HG02642 (cell line): ENCODE data around the gene APOA1.

ENCODE experiments used
- ATAC-seq: cut with Tn5 transposase; IDR thresholded peaks from one replicate; pipeline ENCODE4 v1.9.1; 2021; ENCODE audit warnings: mild to moderate bottlenecking; ENCODE audit not compliant: unreplicated experiment, poor library complexity

The APOA1 gene

DNA sequence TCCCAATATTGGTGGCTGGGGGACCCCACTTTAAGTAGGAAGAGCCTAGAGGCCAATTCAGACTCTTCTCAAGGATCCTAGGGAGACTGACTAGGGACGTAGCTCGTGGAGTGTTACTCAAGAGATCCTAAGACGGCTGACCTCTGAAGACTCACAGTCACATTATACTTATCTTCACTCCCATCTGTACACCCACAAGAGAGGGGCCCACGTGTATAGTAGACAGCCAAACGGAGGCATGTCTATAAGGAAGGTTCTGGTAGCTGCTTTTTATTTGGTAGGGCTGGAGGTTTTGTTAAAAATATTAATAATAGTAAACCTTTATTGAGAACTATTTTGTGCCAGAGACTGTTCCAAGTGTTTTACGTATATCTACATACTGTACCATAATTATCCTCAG, 22.9 kb upstream of the APOA1 start:
- ATAC-seq, result no peak

DNA sequence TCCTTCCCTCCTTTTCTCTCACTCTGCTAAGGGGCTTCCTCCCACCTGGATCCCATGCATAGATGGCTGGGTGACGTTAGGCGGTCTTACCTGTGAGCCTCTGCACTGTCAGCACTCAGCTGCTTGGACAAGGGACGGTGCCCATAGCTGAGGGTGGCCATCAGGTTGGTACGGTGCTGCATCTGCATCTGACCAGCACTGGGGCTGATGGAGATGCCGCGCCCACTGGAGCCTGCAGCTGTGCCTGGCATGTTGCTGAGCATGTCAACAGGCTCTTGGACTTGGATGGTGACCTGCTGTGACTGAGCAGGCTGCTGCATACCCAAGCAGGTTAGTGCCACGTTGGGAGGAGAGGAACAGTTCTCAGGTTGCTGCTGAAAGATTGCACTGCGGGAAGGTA, 21.8 kb upstream of the APOA1 start:
- no peak for ATAC-seq

DNA sequence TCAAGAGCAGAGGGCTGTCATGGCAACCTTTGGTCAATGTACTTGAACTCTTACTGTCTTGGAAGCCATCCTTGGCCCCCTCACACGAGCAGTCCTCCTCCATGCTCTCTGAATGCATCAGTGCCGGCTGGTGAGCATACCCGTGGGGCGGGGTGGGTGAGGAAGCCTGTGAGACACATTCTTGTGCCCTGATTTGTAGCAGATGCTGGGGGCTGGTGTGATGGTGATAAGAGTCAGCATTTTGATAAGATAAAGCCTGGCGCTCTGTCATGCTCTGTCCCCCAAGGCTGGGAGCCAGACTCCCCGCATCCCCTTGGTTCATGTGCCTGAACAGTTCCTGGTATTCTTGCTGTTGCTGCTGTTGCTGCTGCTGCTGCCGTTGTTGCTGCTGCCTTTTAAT, 20.5 kb upstream of the APOA1 start:
- no peak for ATAC-seq

DNA sequence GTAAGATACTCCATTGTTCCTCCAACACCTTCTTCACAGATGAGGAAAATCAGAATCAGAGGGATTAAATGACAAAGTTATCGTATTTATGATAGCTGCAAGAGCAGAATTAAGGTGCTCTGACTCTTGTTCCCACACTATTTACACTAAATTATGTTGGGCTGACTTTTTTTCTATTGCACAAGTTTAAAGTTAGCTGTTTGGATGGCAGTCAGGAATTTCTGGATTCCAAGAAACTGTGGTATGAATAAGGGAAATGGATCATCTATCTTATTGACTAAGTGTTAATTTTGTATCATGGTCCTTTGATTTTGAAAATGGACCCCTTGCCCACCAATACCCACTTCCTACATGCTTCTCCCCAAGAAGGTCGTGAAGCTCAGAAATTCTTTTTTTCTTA, 19.9 kb upstream of the APOA1 start:
- ATAC-seq, result no peak

DNA sequence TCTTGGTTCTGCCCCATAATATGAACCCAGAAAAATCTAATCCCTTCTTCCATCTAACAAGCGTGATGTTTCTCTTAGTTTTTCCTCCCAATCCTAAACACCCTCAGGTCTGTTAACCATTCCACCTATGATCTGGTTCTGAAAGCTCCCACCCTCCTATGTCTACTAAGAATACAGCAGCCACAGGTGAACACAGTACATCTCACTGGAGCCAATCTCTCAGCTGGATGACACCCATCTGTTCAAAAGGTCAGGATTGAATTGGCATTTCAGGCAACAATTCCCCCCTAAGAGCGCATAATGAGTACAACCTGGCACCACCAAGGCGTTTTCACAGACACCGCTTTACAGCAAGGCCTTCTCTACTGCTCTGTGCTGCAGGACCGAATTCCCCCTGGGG, 19.0 kb upstream of the APOA1 start:
- ATAC-seq, result no peak

DNA sequence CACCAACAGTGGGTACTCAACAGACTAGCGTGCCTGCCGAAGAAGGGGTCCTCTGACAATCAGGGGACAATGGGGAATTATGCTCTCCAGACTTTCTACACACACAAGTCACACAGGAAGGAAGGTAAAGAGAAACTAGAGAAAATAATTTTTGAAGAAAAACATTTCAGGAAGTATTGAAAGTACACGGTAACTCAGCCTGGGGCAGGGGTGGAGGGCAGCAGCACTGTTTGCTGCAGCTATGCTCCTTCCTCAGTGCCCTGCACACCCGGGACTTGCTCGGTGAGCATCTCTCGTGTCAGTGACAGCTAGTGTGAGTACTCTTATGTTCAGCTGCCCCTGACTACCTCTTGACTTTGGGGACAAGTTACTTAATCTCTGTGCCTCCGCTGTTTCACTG, 18.0 kb upstream of the APOA1 start:
- no peak for ATAC-seq

DNA sequence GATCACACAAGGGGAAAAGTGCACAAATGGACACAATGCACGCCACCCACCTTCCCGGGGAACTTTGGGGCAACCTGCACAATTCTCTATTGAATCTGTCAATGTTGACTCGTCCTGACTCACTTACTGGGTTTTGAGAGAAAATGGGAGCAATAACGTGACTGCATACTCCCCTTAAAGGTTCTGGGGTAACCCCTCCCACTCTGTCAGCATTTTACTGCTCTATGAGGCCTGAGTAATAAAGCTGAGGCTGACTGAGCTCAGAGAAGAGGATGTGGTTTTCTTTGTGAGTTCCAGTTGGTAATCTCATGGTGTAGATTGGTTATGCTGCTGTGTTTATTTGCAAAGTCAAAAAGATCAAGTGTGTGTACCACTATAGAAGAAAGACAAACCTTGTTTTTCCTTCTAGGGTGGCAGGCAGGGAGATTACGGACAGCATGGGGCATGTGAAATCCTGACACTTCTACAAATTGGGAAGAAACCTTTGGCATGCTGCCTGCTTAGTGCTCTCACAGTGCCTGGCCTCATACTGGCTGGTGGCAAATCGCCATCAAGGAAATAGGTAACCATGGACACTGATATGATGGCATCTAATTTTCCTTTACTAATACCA, 16.1 kb upstream of the APOA1 start:
- ATAC-seq, result peak; percentile 93

DNA sequence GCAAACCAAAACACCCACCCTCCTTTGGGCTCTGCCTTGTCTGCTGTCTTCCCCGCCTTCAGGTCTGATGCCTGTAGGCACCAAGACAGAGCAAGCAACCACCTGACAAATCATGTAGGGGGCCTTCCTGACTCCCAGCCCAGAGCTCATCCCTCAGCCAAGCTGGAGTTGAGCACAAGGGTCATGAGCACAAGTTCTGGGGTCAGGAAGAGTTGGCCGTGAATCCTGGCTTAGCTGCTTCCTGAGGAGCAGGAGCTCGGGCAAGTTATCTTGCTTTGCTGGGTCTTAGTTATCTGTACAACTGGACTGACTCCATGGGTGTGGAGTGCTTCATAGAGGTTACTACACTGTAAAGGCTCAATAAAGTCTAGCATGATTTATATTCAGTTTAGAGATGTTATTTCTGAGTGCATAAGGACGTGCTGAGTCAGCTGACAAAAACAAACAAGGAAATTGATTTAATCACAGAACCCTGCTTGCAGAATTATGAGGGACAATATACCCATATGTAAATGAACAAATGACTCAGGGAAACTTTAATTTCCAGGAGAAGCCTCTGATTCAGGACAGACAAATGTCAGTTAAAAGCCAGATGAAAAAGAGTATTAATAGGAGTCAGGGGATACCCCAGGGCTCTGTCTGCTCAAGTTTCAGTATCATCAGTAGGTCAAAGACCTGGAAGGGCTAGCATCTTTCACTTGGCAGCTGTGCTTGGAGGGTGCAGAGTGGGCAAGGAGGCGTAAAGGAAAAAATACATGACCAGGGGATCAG, 15.0 kb upstream of the APOA1 start:
- no peak for ATAC-seq

DNA sequence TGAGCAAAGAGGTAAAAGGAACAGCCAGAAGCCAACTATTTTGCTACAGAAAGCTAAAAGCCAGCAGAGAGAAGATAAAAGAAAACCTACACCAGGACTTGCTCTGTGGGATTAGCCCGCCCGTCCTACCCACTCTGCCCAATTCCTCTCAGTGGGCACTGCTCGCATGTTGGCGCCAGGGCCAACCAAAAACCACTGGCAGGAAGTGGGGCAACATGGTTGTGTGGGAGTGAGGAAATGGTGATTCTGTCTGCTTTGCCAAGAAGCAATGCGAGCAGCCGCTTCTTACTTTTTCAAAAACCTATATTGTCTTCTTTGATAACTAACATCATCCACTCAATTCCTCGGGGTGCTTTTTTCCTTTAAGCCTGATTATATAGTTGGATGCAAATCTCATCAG, 14.2 kb upstream of the APOA1 start:
- no peak for ATAC-seq

DNA sequence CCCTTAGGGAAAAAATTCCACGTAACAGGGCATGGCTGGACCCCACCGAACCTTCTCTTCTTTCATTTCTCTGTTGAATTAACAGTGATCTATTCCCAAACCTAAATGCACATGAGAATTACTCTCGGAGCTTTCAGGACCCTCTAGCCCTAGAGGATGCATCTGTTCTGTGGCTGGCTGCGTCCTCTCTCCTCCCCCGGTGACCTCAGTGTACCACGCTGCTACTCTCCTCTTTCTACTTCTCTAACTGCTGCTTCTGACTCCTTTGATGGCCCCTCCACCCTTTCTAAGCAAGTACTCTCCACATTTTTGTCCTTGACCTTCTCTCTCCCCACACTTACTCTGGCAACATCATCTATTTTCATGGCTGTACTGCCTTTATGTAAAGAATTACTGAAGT, 12.1 kb upstream of the APOA1 start:
- no peak for ATAC-seq

DNA sequence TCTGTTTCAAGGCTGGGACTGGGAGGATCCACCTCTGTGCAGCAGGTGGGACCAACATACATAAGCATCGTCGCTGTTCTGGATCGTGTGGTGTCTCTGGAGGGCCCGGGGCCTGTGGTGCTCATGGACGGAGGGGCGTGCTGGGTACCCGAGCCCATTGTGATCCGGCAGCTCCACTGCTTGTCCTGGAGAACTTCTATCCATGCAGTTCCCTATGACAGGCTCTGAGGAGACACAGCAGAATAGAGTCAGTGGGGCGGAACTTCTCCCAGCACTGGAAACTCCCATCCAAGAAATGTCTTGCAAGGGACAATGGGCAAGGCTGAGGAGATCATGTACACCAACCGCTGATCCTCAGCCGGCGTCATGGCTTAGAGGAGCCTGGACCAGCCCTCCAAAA, 11.6 kb upstream of the APOA1 start:
- ATAC-seq, result no peak

DNA sequence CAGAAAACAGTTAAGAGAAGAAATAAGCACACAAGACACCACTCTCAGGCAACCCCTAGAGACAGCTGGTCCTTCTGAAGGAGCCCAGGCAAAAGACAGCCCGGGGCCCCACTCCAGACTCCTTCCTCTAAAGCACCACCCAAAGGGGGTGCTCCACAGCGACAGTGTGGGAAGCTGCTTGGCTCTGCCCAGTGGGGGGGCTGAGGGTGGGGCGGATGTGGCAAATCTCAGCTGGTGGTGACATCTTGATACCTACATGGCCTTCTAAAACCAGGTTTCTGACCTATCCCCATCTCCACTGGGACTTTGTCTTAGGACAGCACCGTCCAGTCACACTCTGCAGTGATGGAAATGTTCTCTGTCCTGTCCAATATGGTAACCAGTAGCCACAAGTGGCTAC, 10.2 kb upstream of the APOA1 start:
- ATAC-seq, result no peak

DNA sequence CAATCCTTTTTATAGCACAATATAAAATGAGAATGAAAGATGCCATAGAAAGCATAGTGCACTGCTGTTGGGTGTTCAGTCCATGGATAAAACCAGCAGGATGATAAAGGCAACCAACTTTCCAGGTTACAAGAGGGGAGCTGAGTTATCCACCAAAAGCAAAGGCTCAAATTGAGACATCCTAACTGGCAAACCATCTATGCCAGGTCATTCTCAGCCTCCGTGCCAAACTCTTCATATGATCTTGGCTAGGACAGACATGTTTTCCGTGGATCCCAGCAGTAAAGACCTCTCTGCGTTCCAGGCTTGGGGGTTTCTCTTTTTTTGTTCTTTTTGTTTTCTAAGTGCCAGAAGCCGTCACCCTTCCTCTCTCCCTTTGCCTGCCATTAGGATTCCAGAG, 7.3 kb upstream of the APOA1 start:
- ATAC-seq, result no peak

DNA sequence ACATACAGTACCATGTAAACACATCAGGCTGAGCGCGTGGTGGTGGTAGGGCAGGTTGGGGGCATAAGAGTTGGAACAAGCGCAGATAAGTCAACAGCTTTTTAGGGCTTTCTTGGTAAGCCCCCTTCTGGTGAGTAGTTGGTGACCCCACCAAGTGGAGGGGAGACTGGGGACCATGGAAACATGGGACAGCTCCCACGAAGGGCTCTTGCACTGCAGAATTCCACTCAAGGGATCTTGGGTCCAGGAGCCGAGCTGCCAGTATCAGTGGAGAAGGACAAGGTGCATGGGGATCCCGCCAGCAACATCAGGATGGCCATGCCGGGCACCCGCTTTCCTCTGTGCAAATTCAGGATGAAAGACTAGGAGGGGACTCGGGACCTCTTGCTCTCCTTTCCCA, 6.2 kb upstream of the APOA1 start:
- ATAC-seq, result no peak

DNA sequence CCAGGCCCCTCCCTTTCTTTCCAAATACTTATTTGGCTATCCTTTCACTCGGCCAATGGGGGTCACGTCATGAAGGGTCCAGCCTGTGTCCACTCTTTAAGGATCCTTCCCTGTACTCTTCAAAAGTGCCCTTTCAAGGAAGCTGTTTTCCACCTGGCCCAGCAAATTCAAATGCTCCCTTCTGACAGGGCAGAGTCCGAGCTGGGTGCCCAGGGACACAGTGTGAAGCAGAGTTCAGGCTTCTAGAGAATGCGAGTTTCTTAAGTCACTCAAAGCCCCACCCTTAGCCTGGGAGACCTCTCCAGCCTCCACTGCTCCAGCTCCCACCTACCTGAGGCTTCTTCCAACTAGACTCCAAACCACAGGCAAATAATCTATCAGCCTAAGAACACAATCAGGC, 5.5 kb upstream of the APOA1 start:
- ATAC-seq, result no peak

DNA sequence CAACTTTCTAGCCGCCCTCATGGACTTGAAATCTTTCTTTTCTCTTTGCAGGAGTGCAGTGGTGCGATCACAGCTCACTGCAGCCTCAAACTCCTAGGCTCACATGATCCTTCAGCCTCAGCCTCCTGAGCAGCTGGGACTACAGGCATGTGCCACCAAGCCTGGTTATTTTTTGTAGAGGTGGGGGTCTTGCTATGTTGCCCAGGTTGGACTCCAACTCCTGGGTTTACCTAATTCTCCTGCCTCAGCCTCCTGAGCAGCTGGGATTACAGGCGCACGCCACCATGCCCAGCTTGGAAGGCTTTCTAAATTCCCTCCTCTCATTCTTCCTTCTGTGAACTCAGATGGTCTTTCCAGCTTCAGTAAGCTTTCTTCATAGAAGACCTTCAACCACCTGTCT, 4.7 kb upstream of the APOA1 start:
- ATAC-seq, result no peak

DNA sequence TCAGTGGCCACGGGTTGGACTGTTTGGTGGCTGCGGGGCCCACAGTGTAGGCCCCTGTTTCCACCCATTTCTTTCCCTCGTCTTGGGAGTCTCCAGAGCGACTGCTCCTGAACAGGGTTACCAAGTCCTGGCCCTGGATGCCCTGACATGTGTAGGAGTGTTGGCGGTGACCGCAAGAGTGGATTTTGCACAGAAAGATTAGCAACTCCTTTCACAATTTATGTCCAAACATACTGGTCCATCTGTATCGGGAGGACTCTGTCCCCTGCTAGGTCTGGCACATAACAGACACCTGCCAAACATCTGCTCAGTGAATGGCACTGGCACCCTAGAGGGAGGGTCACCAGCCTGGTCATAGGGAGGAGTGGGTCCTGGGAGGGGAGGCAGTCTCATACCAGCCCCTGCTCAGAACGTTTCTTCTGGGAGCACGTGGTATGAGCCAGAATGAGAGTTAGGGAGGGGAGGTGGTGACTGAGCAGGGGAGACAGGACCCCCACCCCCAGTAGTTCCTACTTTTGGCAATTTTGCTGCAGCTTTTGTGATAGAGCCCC, 3.4 kb upstream of the APOA1 start:
- no peak for ATAC-seq

DNA sequence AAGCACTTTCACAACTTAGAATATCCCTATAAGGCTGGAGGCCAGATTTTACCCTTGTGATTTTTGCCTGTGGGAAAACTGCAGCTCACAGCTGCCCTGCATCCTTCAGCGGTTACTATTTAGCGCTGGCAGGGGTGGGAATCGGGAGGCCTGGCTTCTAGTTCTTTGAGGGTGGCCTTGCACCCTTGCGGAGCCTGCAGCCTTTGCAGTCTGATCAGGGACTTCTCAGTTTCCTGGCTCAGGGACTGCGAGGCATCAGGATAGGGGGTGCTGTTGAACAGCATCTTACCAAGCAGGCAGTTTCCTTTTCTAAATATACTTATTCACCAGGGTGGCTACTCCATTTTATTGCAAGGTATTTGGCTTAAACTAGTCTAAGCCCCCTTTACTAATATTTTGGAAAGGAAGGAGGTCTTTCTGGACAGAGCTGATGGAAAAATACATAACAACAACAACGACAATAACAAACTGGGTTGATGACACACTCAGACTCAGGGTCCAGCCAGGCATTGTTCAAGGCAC, 2.9 kb upstream of the APOA1 start:
- no peak for ATAC-seq

DNA sequence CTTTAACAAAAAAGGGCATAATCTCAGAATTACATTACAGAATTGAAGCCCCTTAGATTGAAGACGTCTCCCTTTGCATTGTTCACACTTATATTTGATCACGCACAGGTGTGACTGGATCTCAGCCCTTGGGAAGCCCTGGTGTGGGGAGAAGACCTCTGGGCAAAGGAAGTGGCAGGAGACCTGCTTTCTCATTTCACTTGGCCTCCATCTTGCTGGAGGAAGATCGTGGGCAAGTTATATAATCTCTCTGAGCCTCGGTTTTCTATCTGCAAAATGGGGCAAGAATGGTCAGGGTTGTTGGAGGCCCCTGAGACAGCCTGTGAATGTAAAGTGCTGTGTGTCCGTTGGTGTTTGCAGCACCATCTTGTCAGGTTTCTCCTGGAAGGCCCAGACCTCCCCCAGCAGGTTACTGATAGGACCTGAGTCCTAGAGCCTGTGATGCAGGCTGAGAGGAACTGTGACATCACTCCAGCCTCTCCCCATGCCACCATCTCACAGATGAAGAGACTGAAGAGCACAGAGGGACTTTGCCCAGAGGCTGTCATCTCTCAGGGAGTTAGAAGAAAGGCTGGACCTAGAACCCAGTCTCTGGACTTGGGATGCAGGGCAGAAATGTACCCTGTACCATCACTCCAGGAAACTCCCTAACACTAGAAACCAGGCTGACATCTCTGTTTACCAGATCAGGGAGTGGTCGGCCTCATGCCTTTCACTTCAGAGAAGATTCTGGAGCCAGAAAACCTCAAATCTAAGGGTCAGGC, 1.1 kb upstream of the APOA1 start:
- no peak for ATAC-seq

DNA sequence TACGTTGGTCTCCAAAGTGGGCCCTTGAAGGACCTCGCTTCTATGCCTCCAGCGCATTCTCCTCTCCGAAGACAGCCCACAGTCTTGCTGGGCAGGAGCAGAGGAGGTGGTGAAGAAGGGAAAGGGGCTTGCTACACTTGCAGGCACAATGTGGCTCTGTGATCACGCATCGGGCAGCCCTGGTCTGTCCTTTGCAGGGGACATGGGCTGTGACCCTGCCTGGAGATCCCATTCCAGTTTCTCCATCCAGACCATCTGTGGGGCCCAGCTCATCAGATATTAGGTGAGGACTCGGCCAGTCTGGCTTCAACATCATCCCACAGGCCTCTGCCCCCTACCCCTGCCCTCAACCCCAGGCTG, 810 bp downstream of the APOA1 start:
- ATAC-seq, result no peak
